ENCODE results near the gene PIGS. TPM values are rescaled to one million over a fixed set of nuclear protein-coding genes. Genes with fewer than 3 reads are reported as not detected.

The PIGS gene
- total RNA-seq, 1 experiment from 2014 or later, result 50.9 TPM

DNA sequence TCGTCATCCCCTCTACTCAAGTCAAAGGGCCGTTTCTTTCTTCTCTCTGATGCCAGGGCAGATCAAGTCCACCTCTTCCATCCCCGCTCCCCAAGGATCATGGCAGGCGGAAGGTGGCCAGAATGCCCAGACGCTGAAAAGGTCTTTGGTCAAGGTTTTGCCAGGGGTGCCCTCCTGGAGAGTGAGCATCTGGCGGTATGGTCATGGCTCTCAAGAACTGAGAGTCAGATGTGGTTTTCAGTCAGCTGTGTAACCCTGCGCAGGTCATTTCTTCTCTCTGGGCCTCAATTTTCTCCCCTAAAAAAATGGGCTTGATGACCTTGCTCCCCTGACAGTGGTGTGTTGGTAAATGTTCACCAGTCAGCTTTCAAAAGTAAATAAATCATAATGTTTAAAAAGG, 52.7 kb downstream of the PIGS start:
- no peaks in the 10 kb centered on the region for H3K36me3 Mint-ChIP-seq (ENCODE audit: insufficient read depth, unreplicated experiment)
- intact Hi-C loops (cut with micrococcal nuclease; ENCODE audit: unreplicated experiment), result no loop called here
- no peaks in the 10 kb centered on the region for H3K4me1 Mint-ChIP-seq (ENCODE audit: low read depth, unreplicated experiment)
- TF ChIP-seq, protein P1, sequence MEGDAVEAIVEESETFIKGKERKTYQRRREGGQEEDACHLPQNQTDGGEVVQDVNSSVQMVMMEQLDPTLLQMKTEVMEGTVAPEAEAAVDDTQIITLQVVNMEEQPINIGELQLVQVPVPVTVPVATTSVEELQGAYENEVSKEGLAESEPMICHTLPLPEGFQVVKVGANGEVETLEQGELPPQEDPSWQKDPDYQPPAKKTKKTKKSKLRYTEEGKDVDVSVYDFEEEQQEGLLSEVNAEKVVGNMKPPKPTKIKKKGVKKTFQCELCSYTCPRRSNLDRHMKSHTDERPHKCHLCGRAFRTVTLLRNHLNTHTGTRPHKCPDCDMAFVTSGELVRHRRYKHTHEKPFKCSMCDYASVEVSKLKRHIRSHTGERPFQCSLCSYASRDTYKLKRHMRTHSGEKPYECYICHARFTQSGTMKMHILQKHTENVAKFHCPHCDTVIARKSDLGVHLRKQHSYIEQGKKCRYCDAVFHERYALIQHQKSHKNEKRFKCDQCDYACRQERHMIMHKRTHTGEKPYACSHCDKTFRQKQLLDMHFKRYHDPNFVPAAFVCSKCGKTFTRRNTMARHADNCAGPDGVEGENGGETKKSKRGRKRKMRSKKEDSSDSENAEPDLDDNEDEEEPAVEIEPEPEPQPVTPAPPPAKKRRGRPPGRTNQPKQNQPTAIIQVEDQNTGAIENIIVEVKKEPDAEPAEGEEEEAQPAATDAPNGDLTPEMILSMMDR (IDR thresholded peaks at IDR 0.05; ENCODE audit: unreplicated experiment), result no peak
- H3K9me3 Mint-ChIP-seq (ENCODE audit: low read depth, unreplicated experiment), result no peaks in the 10 kb centered on the region
- peaks cover 57% of the 10 kb centered on the region for H3K27me3 Mint-ChIP-seq (ENCODE audit: unreplicated experiment)
- DNase-seq, result no peak
- no peak overlapping the region for H3K4me3 Mint-ChIP-seq (ENCODE audit: low read depth, unreplicated experiment)
- no TSS peak for BruUV-seq (replicated peaks)
- no peak overlapping the region for H3K27ac Mint-ChIP-seq (ENCODE audit: unreplicated experiment)
- CTCF ChIA-PET, result no interaction called here

DNA sequence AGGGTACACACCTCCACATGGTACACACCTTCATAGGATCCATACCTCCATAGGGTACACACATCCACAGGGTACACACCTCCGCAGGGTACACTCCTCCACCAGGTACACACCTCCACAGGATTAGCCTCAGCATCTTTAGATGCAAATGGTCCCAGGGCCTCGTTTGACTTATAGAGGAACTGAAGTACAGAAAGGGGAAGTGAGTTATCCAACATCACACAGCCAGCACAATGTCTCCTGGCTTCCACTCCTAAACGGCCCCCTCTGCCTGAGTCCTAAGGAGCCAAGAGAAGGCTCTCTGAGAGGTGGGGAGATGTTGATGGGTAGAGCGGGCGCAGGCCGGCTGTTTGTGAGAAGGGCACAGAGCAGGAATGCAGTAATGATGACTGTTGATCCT, 53.2 kb downstream of the PIGS start:
- Mint-ChIP-seq H3K4me1 (ENCODE audit: low read depth, unreplicated experiment) (no peaks in the 10 kb centered on the region), H3K27me3 (ENCODE audit: unreplicated experiment) (peaks cover 57% of the 10 kb centered on the region), H3K9me3 (ENCODE audit: low read depth, unreplicated experiment) (no peaks in the 10 kb centered on the region), H3K4me3 (ENCODE audit: low read depth, unreplicated experiment) (no peak overlapping the region), H3K27ac (ENCODE audit: unreplicated experiment) (no peak overlapping the region), H3K36me3 (ENCODE audit: insufficient read depth, unreplicated experiment) (no peaks in the 10 kb centered on the region)
- no TSS peak for BruUV-seq (replicated peaks)
- no peak for DNase-seq
- intact Hi-C loops (cut with micrococcal nuclease; ENCODE audit: unreplicated experiment), result no loop called here
- CTCF ChIA-PET, result no interaction called here
- TF ChIP-seq, protein P1 (IDR thresholded peaks at IDR 0.05; ENCODE audit: unreplicated experiment), result no peak

DNA sequence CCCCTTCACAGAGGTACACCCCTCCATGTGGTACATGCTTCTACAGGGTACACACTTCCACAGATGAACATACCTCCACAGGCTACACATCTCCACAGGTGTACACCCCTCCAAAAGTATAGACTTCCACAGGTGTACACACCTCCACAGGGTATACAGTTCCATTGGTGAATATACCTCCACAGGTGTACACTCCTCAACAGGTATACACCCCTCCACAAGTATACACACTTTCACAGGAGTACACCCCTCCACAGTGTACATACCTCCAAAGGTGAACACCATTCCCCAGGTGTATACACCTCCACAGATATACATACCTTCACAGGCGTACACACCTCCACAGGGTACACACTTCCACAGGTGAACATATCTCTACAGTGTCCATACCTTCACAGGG, 55.8 kb downstream of the PIGS start:
- Mint-ChIP-seq H3K36me3 (ENCODE audit: insufficient read depth, unreplicated experiment) (no peaks in the 10 kb centered on the region), H3K27ac (ENCODE audit: unreplicated experiment) (no peak overlapping the region), H3K9me3 (ENCODE audit: low read depth, unreplicated experiment) (no peaks in the 10 kb centered on the region), H3K4me1 (ENCODE audit: low read depth, unreplicated experiment) (no peaks in the 10 kb centered on the region), H3K27me3 (ENCODE audit: unreplicated experiment) (peaks cover 82% of the 10 kb centered on the region), H3K4me3 (ENCODE audit: low read depth, unreplicated experiment) (no peak overlapping the region)
- TF ChIP-seq, protein P1 (IDR thresholded peaks at IDR 0.05; ENCODE audit: unreplicated experiment), result no peak
- no peak for DNase-seq
- CTCF ChIA-PET, result no interaction called here
- BruUV-seq (replicated peaks), result no TSS peak
- intact Hi-C loops (cut with micrococcal nuclease; ENCODE audit: unreplicated experiment), result no loop called here

DNA sequence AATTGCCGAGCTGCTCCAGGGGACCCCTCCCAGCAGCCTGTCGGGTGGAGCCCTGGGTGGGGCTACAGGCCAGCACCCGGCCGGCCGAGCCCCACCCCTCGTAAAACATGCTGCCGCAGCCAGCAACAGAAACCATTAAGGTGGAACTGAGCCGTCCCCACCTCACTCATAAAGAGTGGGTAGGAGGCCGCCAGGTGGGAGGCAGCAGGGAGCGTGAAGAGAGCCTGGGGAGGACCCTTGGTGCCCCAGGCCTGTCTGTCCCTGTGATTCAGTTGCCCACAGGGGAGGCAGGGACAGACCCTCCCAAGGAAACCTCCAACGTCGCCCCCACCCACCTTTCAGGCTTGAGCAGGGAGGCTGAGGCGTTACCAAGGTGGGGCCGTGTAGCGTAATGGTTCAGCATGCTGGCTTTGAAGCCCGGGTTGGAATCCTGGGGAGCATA, 56.7 kb downstream of the PIGS start:
- TF ChIP-seq, protein P1 (IDR thresholded peaks at IDR 0.05; ENCODE audit: unreplicated experiment), result no peak
- no peaks in the 10 kb centered on the region for H3K36me3 Mint-ChIP-seq (ENCODE audit: insufficient read depth, unreplicated experiment)
- H3K27ac Mint-ChIP-seq (ENCODE audit: unreplicated experiment), result no peak overlapping the region
- H3K4me1 Mint-ChIP-seq (ENCODE audit: low read depth, unreplicated experiment), result no peaks in the 10 kb centered on the region
- no peak overlapping the region for H3K4me3 Mint-ChIP-seq (ENCODE audit: low read depth, unreplicated experiment)
- peaks cover 91% of the 10 kb centered on the region for H3K27me3 Mint-ChIP-seq (ENCODE audit: unreplicated experiment)
- DNase-seq, result no peak
- H3K9me3 Mint-ChIP-seq (ENCODE audit: low read depth, unreplicated experiment), result no peaks in the 10 kb centered on the region
- intact Hi-C loops (cut with micrococcal nuclease; ENCODE audit: unreplicated experiment), result no loop called here
- CTCF ChIA-PET, result no interaction called here
- BruUV-seq (replicated peaks), result no TSS peak
